ENCODE data around the gene CEP85.

DNA sequence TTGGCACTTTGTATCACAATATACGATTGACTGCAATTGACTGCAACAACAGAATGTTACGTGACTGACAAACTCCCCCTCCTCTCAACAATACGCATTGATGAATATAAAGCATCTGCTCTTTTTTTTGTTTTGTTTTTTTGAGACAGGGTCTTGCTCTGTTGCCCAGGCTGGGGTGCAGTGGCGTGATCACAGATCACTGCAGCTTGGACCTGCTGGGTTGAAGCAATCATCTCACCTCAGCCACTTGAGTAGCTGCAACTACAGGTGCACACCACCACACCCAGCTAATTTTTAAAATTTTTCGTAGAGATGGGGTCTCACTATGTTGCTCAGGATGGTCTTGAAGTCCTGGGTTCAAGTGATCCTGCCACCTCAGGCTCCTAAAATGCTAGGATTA, 21.3 kb upstream of the CEP85 start:
- TF ChIP-seq, protein P1, sequence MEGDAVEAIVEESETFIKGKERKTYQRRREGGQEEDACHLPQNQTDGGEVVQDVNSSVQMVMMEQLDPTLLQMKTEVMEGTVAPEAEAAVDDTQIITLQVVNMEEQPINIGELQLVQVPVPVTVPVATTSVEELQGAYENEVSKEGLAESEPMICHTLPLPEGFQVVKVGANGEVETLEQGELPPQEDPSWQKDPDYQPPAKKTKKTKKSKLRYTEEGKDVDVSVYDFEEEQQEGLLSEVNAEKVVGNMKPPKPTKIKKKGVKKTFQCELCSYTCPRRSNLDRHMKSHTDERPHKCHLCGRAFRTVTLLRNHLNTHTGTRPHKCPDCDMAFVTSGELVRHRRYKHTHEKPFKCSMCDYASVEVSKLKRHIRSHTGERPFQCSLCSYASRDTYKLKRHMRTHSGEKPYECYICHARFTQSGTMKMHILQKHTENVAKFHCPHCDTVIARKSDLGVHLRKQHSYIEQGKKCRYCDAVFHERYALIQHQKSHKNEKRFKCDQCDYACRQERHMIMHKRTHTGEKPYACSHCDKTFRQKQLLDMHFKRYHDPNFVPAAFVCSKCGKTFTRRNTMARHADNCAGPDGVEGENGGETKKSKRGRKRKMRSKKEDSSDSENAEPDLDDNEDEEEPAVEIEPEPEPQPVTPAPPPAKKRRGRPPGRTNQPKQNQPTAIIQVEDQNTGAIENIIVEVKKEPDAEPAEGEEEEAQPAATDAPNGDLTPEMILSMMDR (IDR thresholded peaks at IDR 0.05): no peak
- TF ChIP-seq POLR2AphosphoS5 (IDR thresholded peaks at IDR 0.05) (no peak), POLR2A (IDR thresholded peaks at IDR 0.05) (no peak)

All from gastroesophageal sphincter (tissue), 3 donors.